GM18519 (cell line): ENCODE data around the gene ADAMTS5.

Experiments
- ATAC-seq: cut with Tn5 transposase; IDR thresholded peaks from one replicate; pipeline ENCODE4 v1.9.1; 2021; ENCODE audit warnings: mild to moderate bottlenecking, moderate library complexity; ENCODE audit not compliant: unreplicated experiment, low FRiP score

ADAMTS5 gene

GRCh38 chr21:26967062-26967913 is at the start of gene ADAMTS5:
Gene ADAMTS5, minus strand, starts transcription at chr21:26967088. Its CDS starts 697 bp downstream, at chr21:26966391.
- no peak for ATAC-seq

GRCh38 chr21:27001526-27001925 is 34.6 kb upstream of the ADAMTS5 start:
- no peak for ATAC-seq

DNA sequence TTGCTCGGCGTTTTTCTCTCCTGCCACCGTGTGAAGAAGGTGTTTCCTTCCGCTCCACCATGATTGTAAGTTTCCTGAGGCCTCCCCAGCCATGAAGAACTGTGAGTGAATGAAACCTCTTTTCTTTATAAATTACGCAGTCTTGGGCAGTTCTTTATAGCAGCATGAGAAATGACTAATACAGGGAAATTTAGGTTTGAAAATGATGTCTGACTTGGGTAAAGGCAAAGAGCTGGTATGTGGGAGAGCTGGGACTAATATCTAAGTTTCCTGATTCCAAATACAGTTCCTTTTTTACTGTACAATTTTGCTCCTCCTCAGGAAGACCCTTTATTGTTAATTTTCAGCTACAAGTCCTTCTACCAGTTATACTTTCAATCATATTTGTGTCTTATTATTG is 16.7 kb upstream of the ADAMTS5 start:
- no peak for ATAC-seq

DNA sequence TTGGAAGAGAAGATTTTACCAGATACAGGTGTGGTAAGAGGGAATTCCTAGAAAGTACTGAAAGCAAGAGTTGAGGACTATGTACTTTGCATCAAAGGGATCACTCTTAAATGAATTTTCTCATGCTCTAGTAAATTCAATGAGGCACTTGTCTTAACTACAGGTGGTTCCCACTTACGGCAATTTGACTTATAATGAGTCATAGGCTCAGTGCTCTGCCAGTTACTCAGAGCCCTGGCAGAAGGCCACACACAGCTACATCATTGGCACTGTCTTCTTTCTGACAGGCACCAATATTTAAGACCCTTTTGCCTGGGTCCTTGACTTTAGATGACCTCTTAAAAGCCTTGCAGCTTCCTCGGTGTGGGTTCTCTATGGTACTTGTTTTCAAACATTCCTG is 15.9 kb upstream of the ADAMTS5 start:
- ATAC-seq, result no peak

DNA sequence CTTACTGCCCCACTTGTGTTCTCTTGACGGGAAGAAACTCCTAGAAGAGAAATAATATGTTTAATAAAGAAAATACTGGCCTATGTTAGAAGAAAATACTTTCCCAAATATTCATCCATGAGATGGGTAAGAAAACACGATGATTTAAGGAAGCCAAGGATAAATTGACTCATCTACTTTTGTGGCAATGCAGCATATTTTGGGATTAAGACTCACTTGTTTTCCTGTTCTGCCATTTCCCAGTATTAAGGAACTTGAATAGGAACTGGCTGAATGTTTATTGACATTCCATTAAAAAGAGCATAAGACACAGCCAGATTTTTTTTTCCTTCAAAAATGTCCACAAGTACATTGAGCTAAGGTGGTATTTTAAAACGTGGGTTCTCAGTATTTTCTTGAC is 10.9 kb upstream of the ADAMTS5 start:
- no peak for ATAC-seq

- ATAC-seq, result no peak
Observed at GRCh38 chr21:26973226-26973625, 6.3 kb upstream of the ADAMTS5 start.

- ATAC-seq, result no peak
Observed at GRCh38 chr21:26972192-26972591, 5.3 kb upstream of the ADAMTS5 start.

- ATAC-seq, result no peak
Observed at GRCh38 chr21:26969971-26970725, 3.3 kb upstream of the ADAMTS5 start.

DNA sequence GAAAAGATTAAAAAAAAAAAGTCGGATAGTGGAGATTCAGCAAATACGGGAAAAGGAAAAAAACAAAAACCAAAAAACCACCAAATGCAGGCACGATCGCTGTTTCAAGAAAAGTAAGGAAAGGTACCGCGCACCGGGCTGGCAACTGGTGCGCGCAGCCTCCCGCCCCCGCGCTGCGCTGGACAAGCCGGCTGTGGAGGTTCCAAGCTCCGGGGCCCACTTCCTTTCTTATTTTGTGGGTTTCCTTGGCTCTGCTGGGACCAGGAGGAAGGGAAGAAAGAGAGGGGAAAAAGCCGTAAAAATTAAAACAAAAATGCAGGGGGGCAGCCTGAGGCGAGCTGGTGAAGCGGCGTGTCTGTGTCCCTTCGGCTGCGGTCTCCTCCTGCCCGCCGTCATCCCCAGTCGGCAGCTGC is 233 bp downstream of the ADAMTS5 start:
- ATAC-seq, result no peak

DNA sequence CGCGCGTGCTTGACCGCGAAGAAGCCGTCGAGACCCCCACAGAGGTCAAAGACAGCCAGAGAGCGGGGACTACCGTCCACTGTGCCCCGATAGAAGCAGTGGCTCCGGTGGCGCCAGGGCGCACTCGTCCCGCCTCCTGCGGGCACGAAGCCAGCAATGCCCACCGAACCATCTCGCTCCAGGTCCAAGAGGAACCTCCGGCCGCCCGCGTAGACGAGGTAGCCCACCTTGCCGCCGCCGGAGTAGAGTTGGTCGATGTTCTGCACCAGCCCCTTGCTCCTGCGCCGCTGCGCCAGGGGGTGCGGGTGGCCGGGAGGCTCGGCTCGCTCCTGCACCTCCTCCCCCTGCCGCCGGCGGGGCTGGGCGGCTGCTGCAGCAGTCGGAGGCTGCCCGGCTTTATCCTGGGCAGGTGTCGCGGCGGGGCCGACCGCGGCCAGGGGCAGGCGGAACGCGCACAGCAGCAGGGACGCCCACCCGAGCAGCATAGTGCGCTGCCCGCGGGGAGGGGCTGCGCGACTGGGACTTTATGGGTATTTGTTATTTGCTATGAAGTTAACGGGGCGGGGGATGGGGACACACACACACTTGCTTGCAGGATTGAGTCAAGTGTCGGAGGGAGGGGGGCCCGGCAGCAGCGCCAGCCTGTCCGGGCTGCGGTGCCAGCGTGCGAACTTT is 844 bp downstream of the ADAMTS5 start:
- ATAC-seq, result no peak

DNA sequence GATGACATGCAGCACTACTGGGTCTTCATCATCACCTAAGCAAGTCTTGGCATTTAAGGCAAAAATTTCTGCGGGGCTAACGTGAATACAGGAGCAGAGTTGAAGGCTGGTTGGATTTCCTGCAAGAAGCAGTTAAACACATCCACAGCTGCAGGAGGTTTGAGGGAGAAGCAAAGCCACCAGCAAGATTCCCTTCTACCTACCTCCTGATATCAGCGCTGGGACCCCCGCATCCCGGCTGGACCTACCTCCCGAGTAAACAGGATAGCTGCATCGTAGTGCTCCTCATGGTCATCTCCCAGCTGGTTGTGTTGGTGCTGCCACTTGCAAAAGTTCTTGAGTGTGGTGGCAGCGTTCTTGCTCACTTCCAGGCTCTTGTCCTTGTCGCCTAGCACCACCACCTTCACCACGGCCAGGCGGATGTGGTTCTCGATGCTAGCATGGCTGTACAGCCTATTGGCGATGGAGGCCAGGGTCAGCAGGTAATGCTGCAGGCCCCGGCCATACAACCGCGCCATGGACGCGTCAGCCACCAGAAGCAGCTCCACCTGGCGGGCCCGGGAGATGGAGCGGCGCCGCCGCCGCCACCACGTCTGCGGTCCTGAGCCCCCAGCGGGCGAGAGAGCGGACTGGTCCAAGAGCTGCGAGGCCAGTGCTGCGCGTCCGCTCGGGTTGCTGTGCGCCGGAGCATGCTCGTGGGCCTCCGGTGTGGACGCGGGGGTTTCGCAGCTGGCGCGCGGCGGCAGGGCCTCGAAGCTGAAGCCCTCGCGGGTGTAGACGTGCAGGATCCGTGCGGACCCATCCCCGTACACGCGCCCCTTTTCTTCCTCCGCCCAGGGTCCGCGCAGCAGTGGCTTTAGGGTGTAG is 1.6 kb downstream of the ADAMTS5 start:
- ATAC-seq, result no peak

GRCh38 chr21:26964170-26964778 is 2.6 kb downstream of the ADAMTS5 start:
- ATAC-seq, result no peak

DNA sequence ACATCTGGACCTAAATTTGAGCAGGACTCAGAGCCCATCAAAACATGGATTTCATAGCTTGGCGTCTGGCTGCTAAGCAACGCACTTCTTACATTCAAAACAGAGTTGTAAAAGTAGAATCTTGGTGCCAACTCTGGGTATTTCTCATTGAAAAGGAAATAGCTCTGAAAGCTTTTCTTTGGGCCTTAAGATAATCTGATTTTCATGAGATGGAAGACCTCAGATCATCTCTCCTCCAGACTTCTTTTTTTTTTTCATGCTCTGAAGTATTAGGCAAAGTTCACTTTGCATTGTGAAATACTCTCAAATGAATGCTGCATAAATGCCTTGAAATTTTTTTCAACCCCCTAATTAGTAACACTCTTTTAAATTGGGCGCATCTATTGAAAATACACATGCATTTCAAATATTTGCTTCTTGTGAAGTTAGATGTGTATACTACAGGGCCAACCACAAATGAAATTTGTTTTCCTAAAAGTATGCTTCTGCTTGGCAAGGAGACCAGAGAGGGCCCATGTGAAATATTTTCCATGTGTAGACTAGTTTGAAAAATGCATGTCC is 4.2 kb downstream of the ADAMTS5 start:
- no peak for ATAC-seq

GRCh38 chr21:26961698-26962097 is 5.2 kb downstream of the ADAMTS5 start:
- no peak for ATAC-seq

DNA sequence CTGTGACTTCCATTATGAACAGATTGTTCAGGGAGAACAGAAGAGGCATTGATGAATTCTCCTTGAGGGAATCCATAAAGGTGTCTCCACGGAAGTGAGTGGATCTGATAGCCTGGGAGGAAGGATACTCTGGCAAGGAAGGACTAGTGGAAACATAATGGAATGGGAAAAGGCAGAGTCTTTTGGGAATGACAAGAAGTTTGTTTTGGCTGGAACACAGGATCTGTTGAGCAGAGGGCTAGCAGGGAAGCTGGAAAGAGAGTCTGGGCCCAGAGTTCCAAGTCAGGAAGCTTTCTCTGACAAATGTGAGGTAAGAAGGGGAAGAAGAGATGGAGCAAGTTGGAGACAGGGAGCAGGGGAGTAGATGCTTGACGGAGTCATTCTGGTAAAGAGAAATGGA is 8.1 kb downstream of the ADAMTS5 start:
- no peak for ATAC-seq

DNA sequence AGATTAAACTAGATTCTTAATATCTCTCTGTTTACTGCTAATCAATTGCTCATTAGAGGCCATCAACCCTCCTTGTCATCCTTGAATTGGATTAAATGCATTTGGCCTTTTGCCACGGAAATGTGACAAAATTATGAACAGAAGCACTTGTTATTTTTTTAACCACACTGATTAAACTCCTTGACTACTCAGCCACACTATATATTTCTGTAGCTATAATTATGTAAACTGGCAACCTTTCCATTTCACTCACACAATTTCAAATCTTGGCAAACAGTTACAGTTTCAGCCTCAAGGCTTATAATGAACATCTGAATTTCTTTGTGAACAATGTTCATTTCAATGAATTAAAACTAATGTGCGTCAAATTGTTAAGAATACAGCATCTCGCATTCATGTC is 10.1 kb downstream of the ADAMTS5 start:
- no peak for ATAC-seq

- no peak for ATAC-seq
Observed at GRCh38 chr21:26956216-26956615, 10.7 kb downstream of the ADAMTS5 start.

DNA sequence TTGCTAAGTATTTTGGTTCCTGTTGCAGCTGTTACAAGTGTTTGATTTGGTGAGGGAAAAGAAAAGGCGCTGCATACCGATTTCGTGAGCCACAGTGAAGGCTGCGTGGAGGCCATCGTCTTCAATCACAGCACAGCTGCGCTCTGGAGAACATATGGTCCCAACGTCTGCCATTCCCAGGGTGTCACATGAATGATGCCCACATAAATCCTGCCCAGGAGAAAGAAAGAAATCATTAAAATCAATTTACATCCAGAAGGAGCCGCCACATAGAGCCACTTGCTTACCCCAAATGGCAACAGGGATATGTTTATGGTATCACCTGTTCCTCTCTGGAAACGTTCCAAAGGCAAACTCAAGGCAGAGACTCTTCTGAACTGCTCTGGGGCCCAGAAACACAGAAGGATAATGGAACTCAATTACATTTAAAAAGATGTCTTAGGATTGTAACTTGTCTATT is 12.2 kb downstream of the ADAMTS5 start:
- no peak for ATAC-seq

GRCh38 chr21:26952374-26953066 is 14.4 kb downstream of the ADAMTS5 start:
- no peak for ATAC-seq
